Smooth muscle cell (in vitro differentiated cells): ENCODE results near the gene ZNF175. TPM values are rescaled to one million over a fixed set of nuclear protein-coding genes. Genes with fewer than 3 reads are reported as not detected.

Experiments
- DNase-seq: peaks from one replicate; lab custom pipeline; 2025; ENCODE audit not compliant: unreplicated experiment; lab: John Stamatoyannopoulos, UW
- H2AFZ ChIP-seq: fragments of 200-600 bp; sonication (generic); 2 replicates; pipeline ENCODE4 v1.6.0; 2016; ENCODE audit warnings: antibody characterized with exemption, low read depth, mild to moderate bottlenecking
- H3F3A ChIP-seq: fragments of 200-600 bp; sonication (generic); 2 replicates; pipeline ENCODE4 v1.6.0; 2017; ENCODE audit warnings: antibody characterized with exemption, low read depth
- H3K27ac ChIP-seq: fragments of 200-600 bp; sonication (generic); 2 replicates; pipeline ENCODE4 v1.5.1; 2016; ENCODE audit warnings: low read depth, mild to moderate bottlenecking
- H3K27me3 ChIP-seq: fragments of 200-600 bp; sonication (generic); 2 replicates; pipeline ENCODE4 v1.6.1; 2016; ENCODE audit warnings: low read depth, mild to moderate bottlenecking
- H3K36me3 ChIP-seq: fragments of 200-600 bp; sonication (generic); 2 replicates; pipeline ENCODE4 v1.5.1; 2016; ENCODE audit warnings: low read depth
- H3K4me1 ChIP-seq: fragments of 200-600 bp; sonication (generic); 2 replicates; pipeline ENCODE4 v1.5.1; 2016; ENCODE audit warnings: low read depth
- H3K4me2 ChIP-seq: fragments of 200-600 bp; sonication (generic); 2 replicates; pipeline ENCODE4 v1.6.0; 2016; ENCODE audit warnings: mild to moderate bottlenecking
- H3K4me3 ChIP-seq: fragments of 200-600 bp; sonication (generic); 2 replicates; pipeline ENCODE4 v1.5.1; 2016; ENCODE audit warnings: mild to moderate bottlenecking
- H3K79me2 ChIP-seq: fragments of 200-600 bp; sonication (generic); 2 replicates; pipeline ENCODE4 v1.6.0; 2016; ENCODE audit warnings: low read depth, mild to moderate bottlenecking
- H3K9ac ChIP-seq: fragments of 200-600 bp; sonication (generic); 2 replicates; pipeline ENCODE4 v1.6.0; 2016; ENCODE audit warnings: low read depth
- H3K9me3 ChIP-seq: fragments of 200-600 bp; sonication (generic); replicated peaks from 2 replicates; pipeline ENCODE4 v1.5.1; 2016; ENCODE audit warnings: low read depth
- H4K20me1 ChIP-seq: fragments of 200-600 bp; sonication (generic); 2 replicates; pipeline ENCODE4 v1.6.0; 2016; ENCODE audit warnings: low read depth
- WGBS: methylation state at CpG from one replicate; pipeline ENCODE4 v1.1.7; 2016; ENCODE audit warnings: low lambda C conversion rate; 5-methylcytosine and 5-hydroxymethylcytosine counted together
- polyA plus RNA-seq: library from polyadenylated mRNA; unstranded; fragments of >200 nt; fragmentation: Nextera tagmentation; extraction: Ambion mirVana; gene quantifications from 2 replicates; pipeline ENCODE4 v1.2.1, GENCODE V29; 2016
- total RNA-seq: library from RNA; depleted of rRNA; stranded (reverse); fragments of >200 nt; gene quantifications from 2 replicates; pipeline ENCODE4 v1.2.3, GENCODE V29; 2014
- TF ChIP-seq, protein P1 (sequence below): fragments of 200-600 bp; sonication (generic); IDR thresholded peaks from 2 replicates; pipeline ENCODE4 v1.5.1; 2017; ENCODE audit warnings: borderline replicate concordance, mild to moderate bottlenecking, antibody characterized with exemption; ENCODE audit not compliant: insufficient read depth, poor library complexity, severe bottlenecking

Gene ZNF175
- total and polyA plus RNA-seq, 2 experiments from 2014 or later: 1.1 to 3.6 TPM

DNA sequence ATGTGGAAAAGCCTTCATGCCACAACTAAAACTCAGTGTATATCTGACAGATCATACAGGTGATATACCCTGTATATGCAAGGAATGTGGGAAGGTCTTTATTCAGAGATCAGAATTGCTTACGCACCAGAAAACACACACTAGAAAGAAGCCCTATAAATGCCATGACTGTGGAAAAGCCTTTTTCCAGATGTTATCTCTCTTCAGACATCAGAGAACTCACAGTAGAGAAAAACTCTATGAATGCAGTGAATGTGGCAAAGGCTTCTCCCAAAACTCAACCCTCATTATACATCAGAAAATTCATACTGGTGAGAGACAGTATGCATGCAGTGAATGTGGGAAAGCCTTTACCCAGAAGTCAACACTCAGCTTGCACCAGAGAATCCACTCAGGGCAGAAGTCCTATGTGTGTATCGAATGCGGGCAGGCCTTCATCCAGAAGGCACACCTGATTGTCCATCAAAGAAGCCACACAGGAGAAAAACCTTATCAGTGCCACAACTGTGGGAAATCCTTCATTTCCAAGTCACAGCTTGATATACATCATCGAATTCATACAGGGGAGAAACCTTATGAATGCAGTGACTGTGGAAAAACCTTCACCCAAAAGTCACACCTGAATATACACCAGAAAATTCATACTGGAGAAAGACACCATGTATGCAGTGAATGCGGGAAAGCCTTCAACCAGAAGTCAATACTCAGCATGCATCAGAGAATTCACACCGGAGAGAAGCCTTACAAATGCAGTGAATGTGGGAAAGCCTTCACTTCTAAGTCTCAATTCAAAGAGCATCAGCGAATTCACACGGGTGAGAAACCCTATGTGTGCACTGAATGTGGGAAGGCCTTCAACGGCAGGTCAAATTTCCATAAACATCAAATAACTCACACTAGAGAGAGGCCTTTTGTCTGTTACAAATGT is 16.4 kb downstream of the ZNF175 start:
- no peaks in the 10 kb centered on the region for H4K20me1 ChIP-seq
- 82% methylated on average over 9 of the region's 9 CpGs for WGBS
- peaks cover 31% of the 10 kb centered on the region for H3K36me3 ChIP-seq
- H3K27me3 ChIP-seq: no peaks in the 10 kb centered on the region
- no peaks in the 10 kb centered on the region for H3K79me2 ChIP-seq
- H3K27ac ChIP-seq: no peak overlapping the region
- H3K4me2 ChIP-seq: no peak overlapping the region
- H3F3A ChIP-seq: no peaks in the 10 kb centered on the region
- no peak overlapping the region for H3K4me3 ChIP-seq
- no peaks in the 10 kb centered on the region for H3K4me1 ChIP-seq
- DNase-seq: no peak
- no peak overlapping the region for H2AFZ ChIP-seq
- H3K9ac ChIP-seq: no peak overlapping the region
- peaks cover 23% of the 10 kb centered on the region for H3K9me3 ChIP-seq
- TF ChIP-seq, protein P1, sequence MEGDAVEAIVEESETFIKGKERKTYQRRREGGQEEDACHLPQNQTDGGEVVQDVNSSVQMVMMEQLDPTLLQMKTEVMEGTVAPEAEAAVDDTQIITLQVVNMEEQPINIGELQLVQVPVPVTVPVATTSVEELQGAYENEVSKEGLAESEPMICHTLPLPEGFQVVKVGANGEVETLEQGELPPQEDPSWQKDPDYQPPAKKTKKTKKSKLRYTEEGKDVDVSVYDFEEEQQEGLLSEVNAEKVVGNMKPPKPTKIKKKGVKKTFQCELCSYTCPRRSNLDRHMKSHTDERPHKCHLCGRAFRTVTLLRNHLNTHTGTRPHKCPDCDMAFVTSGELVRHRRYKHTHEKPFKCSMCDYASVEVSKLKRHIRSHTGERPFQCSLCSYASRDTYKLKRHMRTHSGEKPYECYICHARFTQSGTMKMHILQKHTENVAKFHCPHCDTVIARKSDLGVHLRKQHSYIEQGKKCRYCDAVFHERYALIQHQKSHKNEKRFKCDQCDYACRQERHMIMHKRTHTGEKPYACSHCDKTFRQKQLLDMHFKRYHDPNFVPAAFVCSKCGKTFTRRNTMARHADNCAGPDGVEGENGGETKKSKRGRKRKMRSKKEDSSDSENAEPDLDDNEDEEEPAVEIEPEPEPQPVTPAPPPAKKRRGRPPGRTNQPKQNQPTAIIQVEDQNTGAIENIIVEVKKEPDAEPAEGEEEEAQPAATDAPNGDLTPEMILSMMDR: no peak

DNA sequence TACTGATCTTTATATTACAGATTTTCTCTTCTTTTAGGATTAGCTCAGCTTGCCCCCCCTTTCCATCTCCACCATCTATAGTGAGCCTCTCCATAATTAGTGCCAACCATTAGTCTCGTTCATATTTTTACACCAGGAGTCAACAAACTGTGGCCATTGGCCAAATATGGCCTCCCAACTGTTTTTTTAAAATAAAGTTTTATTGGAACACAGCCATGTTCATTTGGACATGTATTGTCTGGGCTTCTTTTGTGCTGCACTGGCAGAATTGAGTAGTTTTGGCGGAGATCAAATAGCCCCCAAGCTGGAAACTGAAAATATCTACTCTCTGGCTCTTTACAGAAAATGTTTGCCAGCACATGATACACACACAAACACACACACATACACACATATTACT is 18.4 kb downstream of the ZNF175 start:
- Histone ChIP-seq H3K36me3 (peaks cover 16% of the 10 kb centered on the region), H3K27me3 (no peaks in the 10 kb centered on the region), H3K79me2 (no peaks in the 10 kb centered on the region), H3F3A (no peaks in the 10 kb centered on the region), H3K27ac (no peak overlapping the region), H3K4me1 (no peaks in the 10 kb centered on the region), H3K9ac (no peak overlapping the region), H3K4me3 (no peak overlapping the region), H3K4me2 (no peak overlapping the region), H2AFZ (no peak overlapping the region), H4K20me1 (no peaks in the 10 kb centered on the region), H3K9me3 (peaks cover 17% of the 10 kb centered on the region)
- 91% methylated on average over 2 of the region's 2 CpGs for WGBS
- TF ChIP-seq, protein P1: no peak
- DNase-seq: no peak

DNA sequence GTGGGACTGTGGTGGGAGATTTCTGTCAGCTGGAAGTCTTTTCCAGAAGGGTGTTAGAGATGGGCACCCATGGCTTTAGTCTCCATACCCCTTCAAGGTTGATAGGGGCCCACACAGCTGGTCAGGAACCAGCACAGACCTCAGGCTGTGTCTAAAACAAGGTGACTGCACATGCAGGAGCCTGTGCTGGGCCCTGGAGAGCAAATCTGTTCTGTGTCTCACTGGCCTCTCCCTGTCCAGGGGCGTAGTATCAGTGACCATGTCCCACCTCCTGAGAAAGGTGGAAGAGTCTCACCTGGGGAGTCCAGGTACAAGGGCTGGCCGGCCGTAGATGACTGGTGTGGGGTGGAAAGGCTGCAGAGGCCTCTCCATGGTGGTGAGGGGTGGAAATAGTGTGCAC is 19.4 kb downstream of the ZNF175 start:
- Histone ChIP-seq H3K4me1 (no peaks in the 10 kb centered on the region), H3K4me2 (no peak overlapping the region), H3K9ac (no peak overlapping the region), H3K4me3 (no peak overlapping the region), H4K20me1 (no peaks in the 10 kb centered on the region), H3K27me3 (no peaks in the 10 kb centered on the region), H2AFZ (no peak overlapping the region), H3K9me3 (peaks cover 16% of the 10 kb centered on the region), H3K79me2 (no peaks in the 10 kb centered on the region), H3F3A (no peaks in the 10 kb centered on the region), H3K36me3 (peaks cover 16% of the 10 kb centered on the region), H3K27ac (no peak overlapping the region)
- DNase-seq: no peak
- WGBS: 85% methylated on average over 3 of the region's 3 CpGs
- TF ChIP-seq, protein P1: no peak

DNA sequence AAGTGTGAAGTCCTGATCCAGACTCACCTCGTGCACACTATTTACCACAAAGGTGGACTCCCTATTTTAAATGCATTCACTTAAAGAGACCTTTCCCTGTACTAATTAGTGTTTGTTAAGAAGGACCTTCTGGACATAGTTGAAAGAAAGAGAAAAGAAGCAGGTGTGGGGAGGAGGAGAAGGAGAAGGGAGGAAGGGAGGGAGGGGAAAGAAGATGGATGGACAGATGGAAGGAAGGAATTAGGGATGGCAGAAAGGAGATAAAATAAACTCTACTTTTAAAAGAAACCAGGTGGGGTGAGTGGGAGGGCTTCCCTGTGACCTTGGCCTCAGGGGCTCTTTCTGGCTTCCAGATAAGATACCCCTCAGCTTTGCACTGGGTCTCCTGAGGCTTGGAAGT is 21.4 kb downstream of the ZNF175 start:
- H3K36me3 ChIP-seq: peaks cover 3% of the 10 kb centered on the region
- no peaks in the 10 kb centered on the region for H3K9me3 ChIP-seq
- TF ChIP-seq, protein P1: no peak

More for the DNA sequence above, 21.4 kb downstream of the ZNF175 start:
- Histone ChIP-seq H3K4me1 (no peaks in the 10 kb centered on the region), H3K79me2 (no peaks in the 10 kb centered on the region), H3K27ac (no peak overlapping the region), H3K27me3 (no peaks in the 10 kb centered on the region), H2AFZ (no peak overlapping the region), H3K9ac (no peak overlapping the region), H4K20me1 (no peaks in the 10 kb centered on the region), H3F3A (no peaks in the 10 kb centered on the region), H3K4me2 (no peak overlapping the region), H3K4me3 (no peak overlapping the region)
- 63% methylated on average over 1 of the region's 1 CpG for WGBS
- no peak for DNase-seq
